Activated T-cell treated with anti-CD3 and anti-CD28 coated beads, Interleukin-2, amount 50 U/mL, for 1 hour (primary cell): ENCODE data around the gene XRCC6.
"Not testable (repeated sequence)": the region's sequence is repeated elsewhere in the genome, so short reads cannot be mapped to it uniquely, and the experiment has no call there.

Source experiments
- DNase-seq: peaks from one replicate; pipeline ENCODE4 v3.0.0-alpha.2; 2020

XRCC6 gene

DNA sequence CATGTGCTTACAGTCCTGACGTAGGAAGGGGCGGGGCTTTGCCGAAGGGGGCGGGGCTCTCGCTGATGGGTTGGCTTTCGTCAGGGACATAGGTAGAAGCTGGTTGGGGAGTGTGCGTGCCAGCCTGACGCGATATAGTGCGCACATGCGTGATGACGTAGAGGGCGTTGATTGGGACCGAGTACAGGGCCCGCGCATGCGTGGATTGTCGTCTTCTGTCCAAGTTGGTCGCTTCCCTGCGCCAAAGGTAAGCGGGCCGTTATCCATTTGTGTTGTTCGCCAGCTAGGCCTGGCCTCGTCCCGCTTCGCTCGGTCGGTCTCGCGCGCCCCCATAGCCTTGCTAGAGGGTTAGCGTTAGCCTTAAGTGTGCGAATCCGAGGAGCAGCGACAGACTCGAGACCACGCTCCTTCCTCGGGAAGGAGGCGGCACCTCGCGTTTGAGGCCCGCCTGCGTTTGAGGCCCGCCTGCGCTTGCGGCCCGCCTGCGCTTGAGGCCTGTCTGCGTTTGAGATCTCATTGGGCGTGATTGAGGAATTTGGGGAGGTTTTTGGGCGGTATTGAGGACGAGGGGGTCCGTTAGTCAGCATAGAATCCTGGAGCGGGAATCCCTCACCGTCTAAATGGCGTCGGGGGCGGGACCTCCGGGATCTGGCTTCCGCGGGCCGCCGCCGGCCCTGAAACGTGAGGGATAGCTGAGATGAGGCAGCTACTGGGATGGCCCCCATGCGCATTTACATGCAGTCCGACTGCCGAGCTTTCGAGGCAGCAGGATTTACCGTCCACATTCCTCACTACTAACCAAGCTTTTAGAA is at the start of gene XRCC6:
Gene XRCC6, plus strand, starts transcription at position 197 of the 812 bp plus-strand sequence. CDS start 710 bp downstream, outside the sequence.
- DNase-seq, result peak; percentile 100

DNA sequence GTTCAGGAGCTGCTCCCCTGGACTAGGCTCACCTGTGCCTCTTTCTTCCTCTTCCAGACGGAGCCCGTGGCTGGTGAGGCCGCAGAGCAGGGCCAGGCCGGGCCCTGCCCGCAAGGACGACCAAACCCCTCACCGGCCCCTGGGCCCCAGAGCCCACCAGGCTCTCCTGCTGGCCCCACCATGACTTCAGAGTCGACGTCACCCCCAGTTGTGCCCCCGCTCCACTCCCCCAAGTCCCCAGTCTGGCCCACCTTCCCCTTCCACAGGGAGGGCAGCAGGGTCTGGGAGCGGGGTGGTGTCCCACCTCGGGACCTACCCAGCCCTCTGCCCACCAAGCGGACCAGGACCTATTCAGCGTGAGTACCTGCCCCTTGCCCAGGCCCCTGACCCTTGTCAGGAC is 49.3 kb upstream of the XRCC6 start:
- DNase-seq, result no peak

DNA sequence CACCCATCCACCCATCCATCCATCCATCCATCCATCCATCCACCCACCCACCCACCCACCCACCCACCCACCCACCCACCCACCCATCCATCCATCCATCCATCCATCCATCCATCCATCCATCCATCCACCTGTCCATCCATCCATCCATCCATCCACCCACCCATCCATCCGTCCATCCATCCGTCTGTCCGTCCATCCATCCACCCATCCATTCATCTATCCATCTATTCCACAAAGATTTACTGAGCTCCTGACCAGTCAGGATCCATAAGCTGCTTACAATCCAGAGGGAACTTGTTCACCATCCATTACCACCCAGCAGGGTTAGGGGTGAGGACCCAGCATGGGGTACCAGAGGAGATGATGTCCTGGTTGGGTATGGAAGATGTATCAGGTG is 48.8 kb upstream of the XRCC6 start:
- DNase-seq, result not testable (repeated sequence)

DNA sequence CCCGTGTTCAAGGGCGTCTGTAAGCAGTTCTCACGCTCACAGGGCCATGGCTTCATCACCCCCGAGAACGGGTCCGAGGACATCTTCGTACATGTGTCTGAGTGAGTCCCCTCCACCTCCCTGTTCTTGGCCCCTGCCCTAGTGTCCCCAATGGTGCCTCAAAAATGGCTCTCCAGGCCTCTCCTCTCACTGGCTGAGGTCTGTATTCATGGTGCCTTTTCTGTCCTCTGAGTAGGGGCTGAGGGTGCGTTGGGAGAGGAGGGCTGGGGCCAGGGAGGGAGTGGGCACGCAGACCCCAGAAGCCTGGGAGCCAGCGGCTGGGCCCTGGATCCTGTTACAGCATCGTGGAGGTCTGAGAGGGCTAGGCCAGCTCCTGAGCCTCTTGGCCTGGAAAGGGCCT is 47.4 kb upstream of the XRCC6 start:
- no peak for DNase-seq

DNA sequence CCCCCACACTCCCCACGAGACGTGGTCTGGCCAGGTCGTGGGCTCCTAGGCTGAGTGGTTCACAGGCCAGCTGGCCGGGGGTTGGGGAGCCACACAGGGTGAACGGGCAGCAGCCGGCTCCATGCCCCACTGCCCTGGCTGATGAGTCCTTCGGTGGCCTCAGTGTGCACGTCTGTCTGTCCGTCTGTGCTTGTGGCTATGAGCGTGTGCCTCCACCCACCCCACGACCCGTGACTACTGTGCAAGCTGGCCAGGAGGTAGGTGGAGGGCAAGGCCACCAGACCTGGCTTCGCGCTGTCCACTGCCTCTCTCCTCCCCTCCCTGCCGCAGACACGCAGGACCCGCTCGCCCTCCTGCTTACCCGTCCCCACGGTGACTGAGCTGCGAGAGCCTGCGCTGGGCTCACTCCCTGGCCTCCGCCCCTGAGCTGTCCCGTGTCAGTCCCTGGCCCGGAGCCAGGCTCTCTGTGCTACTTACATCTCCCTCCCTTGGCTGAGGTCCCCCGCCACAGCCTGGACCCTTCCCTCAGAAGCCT is 46.2 kb upstream of the XRCC6 start:
- no peak for DNase-seq

DNA sequence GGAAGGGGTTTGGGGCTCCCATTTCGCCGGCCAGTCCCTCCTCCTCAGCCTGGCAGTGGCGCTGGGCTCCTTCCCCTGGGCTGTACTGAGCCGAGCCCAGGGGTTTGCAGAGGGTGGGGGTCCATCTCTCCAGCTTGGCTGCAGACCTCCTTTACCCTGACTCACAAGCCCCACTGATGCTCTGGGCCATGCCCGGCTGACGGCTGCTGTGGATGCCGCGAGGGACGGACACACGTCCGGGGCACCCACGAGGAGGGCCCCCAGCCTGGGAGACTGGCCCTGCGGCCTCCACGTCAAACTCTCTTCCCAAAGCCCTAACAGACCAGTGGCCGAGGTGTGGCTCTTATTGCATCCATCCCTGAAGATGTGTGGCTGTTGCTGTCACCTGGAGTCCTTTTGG is 45.6 kb upstream of the XRCC6 start:
- no peak for DNase-seq

DNA sequence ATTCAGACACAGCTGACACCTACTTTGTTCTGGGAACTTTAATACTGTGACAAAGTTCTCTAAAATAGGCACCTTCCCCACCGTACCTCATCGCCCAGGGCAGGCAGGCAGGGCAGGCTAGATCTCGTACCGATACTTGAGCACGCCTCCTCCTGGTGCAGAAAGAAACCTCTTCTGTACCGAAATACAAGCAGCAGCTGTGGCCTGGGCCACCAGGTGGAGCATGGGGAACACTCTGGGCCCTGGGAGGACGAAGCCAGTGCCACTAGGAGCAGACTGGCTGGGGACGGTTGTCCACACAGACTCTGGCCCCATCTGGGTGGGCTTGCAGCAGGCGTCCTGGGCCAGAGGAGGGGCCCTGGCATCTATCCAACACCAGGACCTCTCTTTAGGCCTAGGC is 44.2 kb upstream of the XRCC6 start:
- peak; percentile 34 for DNase-seq

DNA sequence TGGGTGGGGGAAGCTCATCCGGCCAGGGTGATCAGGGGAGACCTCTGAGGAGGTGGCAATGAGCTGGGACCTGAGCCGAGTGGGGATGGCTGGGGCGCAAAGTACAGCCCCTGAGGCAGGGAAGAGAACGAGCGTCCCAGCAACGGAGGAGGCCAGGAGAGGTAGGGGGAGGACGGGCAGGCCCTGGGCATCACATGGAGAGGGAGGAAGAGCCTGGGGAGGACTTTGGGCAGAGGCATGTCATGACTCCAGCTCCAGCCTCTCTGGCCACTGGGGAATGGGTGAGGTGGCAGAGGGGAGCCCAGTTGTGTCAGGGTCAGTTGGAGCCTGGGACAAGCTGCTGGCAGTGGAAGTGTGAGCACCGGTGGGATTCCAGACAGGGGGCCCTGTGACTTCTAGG is 43.0 kb upstream of the XRCC6 start:
- DNase-seq, result no peak

DNA sequence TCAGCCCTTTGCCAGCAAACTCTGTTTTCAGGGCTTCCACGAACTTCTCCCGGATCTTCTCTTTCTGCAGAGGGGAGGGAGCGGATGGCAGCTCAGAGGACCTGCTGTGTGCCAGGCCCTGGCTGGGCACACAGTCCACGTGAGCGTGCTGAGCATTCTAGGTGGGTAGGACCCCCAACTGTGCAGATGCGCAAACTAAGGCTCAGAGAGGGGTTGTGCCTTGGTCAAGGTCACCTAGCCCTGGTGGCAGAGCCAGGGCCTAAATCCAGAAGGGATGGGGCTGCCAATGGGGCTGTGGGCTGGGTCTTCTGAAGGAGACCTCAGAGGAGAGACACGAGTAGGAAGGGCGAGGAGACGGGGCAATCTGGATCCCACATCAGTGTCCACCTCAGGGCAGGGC is 42.3 kb upstream of the XRCC6 start:
- DNase-seq, result no peak

DNA sequence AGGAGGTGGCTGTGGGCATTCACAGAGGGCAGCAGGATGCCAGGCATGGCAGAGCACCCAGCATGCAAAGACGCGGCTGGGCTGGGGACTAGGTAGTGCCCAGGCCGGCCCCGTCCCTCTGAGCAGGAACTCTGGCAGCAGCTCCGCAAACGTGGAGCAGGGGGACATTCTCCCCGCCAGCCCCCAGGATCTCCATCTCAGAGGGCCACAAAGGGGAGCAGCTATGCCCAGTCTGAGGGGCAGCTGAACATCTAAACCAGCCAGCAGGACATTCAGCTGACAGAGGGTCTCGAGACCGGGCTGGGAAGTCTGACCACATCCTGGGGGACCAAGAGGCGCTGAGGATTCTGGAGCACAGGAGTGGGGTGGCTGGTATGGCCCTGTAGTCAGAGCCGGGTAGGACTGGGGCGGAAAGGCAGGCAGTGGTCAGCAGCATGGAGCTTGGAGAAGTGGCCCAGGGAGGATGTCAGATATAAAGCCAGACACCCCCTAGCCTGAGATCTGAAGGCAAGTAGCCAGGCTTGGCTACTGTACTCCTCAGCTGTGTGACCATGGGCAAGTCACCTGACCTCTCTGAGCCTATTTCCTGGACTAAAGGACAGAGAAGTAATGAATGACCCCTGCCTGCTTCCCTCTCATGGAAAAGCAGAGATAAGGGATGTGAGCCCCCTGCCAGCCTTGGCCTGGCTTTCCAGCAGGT is 41.6 kb upstream of the XRCC6 start:
- no peak for DNase-seq

DNA sequence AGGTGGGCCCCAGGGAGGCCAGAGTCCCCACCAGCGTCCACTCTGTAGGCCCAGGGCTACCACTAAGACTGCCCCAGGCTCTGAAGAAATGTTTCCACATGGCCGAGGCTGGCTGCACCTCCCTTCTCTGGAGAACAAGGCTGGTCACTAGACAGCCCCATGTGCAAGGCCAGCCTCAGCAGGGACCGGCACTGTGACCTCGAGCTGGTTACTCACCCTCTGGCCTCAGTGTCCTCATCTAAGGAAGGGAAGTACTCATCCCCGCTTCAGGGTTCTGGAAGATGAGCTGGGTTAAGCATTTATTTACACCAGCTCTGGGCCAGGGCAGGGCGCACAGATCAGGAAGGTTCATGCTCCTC is 41.1 kb upstream of the XRCC6 start:
- no peak for DNase-seq

DNA sequence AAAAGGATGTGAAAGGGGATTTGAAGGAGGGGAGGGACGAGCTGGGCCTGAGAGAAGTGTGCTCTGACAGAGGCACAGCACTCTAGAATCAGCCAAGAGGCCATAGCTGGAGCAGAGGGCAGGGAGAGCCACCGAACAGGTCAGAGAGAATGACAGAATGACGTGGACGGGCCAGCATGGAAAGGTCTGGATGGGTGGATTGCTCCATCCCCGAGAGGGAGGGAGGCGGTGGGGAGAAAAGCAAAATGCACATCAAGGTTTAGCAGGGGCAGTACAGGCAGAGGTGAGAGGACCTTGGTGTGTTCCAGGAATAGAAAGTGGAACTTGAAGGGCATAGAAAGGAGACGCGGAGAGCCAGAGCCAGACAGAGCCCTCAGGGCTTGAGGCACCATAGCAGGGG is 38.4 kb upstream of the XRCC6 start:
- no peak for DNase-seq

DNA sequence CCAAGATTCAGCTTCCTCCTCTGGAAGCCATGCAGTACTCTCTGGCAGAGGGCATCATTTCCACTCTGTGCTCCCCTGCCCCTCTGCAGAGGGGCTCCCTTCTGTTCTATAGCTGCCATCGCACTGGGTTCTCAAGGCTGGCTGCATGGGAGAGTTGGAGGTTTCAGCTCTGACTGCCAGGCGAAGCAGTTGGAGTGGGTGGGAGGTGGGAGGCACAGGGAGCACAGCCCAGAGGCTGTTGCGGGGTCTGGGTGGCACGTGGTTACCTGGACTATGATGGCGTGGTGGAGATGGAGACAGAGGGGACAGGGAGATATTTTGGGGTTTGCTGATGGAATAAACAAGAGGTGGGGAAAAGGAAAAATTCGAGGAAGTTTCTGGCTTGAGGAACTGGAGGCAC is 36.2 kb upstream of the XRCC6 start:
- DNase-seq, result no peak

DNA sequence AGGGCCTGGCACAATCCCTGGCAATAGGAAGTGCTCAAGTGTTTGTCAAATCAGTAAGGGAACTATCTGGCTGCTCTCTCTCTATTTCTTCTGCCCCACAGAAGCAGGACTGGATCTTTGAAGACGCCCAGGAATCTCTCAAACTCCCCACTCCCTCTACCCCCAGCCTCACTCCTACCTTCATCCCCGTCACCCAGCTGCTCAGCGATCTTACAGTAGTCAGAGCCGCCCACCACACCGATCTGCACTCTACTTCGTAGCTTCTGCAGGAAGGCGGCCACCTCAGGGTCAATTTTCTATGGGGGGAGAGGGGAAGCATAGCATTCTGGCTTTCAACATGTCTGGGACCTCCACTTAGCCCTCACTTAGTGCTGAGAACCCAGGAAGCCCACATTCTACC is 35.2 kb upstream of the XRCC6 start:
- no peak for DNase-seq

DNA sequence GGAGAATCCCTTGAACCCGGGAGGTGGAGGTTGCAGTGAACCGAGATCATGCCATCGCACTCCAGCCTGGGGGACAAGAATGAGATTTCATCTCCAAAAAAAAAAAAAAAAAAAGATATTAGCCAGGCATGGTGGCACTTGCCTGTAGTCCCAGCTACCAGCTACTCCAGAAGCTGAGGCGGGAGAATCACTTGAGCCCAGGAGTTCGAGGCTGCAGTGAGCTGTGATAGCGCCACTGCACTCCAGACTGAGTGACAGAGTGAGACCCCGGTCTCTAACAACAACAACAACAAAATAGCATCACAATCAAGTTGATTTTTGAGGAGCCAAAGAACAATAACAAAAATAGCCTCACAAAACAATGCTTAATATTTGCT is 33.8 kb upstream of the XRCC6 start:
- DNase-seq, result no peak

DNA sequence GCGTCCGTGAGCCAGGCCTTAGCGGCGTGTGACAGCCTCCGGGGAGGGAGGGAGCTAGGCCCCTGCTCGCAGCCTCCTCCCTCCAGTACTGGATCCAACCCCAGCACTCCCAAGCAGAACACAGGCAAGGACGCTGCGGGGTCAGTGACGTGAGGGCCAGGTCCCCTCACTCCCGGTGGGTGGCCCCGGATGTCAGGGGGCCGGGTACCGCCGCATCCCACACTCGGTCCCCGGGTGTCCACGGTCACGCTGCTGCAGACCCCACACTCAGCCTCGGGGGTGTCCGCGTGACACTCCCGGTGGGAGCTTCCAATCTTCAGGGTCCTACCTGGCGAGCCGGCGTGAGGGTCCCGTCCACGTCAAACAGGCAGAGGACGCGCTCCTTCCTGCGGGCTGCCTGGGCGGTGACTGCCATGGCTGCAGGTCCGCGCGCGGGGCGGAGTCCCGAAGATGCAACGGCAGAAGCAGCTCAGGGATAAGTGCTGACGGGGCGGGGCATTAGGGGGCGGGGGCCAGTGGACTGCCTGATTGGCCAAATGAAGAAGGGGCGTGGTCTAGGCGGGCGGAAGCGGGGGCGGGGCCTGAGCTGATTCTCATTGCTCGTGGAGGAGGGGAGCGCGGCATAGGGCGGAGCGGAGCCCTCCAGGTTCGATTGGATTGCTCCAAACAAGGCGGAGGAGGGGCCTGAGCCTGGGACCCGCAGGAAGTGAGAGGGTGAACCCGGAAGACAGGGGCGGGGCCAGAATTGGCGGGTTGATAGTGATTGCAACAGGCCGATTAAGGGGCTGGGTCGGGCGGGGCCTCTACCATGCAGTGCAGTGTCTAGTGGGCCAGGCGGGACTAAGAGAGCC is 31.5 kb upstream of the XRCC6 start, which contains the start of gene PMM1:
Gene PMM1, minus strand, starts transcription at position 450 of the 851 bp plus-strand sequence. Its CDS starts 35 bp downstream, at position 415.
- peak; percentile 100 for DNase-seq

DNA sequence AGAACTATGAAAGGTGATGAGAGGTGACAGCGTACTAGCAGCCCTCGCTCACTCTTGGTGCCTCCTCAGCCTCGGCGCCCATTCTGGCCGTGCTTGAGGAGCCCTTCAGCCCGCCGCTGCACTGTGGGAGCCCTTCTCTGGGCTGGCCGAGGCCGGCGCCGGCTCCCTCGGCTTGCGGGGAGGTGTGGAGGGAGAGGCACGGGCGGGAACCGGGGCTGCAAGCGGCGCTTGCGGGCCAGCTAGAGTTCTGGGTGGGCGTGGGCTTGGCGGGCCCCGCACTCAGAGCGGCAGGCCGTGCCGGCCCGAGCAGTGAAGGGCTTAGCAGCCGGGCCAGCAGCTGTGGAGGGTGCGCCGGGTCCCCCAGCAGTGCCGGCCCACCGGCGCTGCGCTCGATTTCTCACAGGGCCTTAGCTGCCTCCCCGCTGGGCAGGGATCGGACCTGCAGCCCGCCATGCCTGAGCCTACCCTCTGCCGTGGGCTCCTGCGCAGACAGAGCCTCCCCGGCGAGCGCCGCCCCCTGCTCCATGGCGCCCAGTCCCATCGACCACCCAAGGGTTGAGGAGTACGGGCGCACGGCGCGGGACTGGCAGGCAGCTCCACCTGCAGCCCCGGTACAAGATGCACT is 27.6 kb upstream of the XRCC6 start:
- not testable (repeated sequence) for DNase-seq

DNA sequence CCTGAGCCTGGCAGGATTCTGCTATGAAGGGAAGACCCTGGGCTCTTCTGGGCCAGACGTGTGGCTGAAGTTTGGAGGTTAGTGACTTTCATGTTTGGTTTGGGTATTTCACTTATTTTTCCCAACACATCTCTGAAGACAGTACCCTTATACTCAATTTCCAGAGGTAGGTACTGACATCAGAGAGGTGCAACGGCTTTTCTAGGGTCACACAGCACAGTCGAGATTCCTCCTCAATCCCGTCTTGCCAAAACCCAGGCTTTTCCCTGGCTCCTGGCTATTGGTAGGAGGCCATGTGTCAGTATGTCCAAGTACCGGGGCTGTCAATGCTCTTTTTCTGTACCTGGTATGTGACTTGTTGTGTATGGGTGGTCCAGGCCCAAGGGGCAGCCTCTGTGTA is 25.4 kb upstream of the XRCC6 start:
- no peak for DNase-seq

DNA sequence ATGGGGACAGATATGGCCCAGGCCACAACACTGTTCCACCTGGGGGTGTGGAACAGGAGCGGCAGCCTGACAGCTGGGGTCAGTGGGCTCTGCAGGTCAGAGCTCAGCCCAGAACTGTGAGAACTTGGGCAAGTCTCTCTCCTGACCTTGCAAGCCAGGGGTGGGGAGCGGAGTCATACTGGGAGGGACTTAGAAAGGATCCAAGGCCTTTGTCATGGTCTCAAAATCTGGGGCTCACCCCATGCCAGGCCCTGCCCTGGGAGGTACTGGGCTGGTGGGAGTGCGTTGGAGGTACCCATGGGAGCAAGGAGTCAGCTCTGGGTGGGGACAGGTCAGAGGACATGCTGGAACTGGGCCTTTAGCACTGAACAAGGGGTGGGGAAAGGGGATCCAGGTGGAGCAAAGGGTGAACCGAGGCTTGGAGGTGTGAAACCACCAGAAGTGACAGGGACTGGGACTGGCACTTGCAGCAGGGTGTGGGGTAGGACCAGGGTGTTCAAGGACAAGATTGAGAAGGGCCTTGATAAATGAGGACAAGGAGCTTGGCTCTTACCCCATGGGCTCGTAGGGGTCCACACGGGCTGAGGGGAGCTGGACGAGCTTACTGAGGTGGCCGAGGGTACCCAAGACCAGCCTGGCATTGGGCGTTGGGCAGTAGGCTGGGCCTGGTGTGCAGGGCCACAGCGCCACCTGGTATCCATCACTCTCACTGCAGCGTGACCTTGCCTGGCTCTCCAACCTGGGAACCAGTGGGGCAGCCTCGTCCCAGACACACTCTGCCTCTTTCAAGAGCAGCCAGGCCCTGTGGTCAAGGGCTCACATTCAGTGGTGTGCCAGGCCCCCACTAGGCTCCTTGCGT is 24.1 kb upstream of the XRCC6 start:
- DNase-seq, result peak; percentile 42

DNA sequence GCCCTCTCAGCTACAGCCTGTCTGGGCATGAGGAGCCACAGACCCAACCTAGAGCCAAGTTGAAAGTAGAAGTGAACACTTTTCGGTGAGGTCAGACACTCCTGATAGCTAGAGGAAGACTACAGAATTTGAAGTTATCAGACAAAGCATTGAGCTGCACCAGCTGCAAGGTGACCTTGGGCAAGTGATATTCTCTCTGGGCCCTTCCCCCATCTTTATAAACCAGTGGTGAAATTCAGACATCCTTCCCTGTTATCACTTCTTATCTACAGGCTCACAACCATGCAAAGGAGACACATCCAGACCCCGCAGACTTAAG is 23.5 kb upstream of the XRCC6 start:
- DNase-seq, result no peak

DNA sequence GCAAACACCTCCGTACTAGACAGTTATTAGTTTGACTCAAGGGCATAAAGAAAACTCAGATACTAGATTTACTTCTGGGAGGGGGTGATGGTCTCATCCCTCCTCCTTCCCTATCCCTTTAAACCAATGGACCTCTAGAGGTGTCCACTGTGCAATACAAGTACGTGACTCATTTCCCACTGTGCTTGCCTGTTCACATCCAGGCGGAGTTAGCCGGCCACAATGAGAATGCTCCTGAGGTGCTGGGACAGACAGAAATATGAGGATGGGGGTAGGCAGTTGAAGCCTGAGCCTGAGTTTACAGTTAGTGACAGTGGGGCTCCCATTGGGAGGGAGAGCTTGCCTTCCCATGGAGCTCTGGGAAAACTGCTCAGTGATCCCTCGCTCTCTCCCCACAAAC is 23.0 kb upstream of the XRCC6 start:
- no peak for DNase-seq
